ENCODE results near the gene PLPPR2. TPM values are rescaled to one million over a fixed set of nuclear protein-coding genes. Genes with fewer than 3 reads are reported as not detected.

PLPPR2 gene
- polyA plus RNA-seq, 2 of the 4 experiments (the other 2 are of a cell fraction) = 5.6 to 9.7 TPM

DNA sequence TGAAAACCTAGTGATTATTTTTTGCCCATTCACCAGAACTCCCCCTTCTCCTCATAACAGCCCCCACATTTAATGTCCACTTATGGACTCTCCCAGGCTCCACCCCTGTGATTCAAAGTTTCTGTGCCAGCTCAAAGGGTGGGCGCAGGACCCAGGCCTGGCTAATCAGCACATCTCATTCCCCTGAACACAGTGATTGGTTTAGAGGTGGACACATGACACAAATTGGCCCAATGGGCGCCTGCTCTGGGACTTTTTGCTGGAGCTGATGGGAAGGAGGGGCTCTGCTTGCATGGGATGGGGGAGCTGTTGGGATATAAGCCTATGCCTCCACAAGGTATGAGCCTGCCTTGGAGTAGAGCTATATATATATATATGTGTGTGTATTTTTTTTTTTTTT, 35.1 kb downstream of the PLPPR2 start:
- WGBS (ENCODE audit: missing lambda C conversion rate) = 37% methylated on average over 2 of the region's 2 CpGs

GRCh38 chr19:11390933-11391680, 35.9 kb downstream of the PLPPR2 start:
- FAIRE-seq (no peak), DNase-seq (ENCODE audit: low read depth in 1 of 2, low spot score in 1 of 2) (peak in 1 of 2 experiments; percentile 13), ATAC-seq (no peak)
- Histone ChIP-seq H3K9me3 (peaks cover 3% of the 10 kb centered on the region; the same call in 1 of the 3 replicates), H3K27ac (no peak overlapping the region), H3K4me2 (no peak overlapping the region), H3K4me3 (no peak overlapping the region), H3K4me1 (no peaks in the 10 kb centered on the region)
- ChIA-PET CTCF (interaction anchor here (0.6 to 2.1 kb wide), 8 partner anchors 8 to 809 kb away, joined by 3 to 7 read pairs (median 3); partner anchors contain the start of gene ODAD3), POLR2A (no interaction called here)
- TF ChIP-seq RARB (CRISPR knock-in tag; IDR thresholded peaks at IDR 0.05) = no peak
- TF ChIP-seq TFCP2L1 (CRISPR knock-in tag; IDR thresholded peaks at IDR 0.05) = no peak
- TF ChIP-seq RAD21 (conservative IDR thresholded peaks at IDR 0.05 in 1 of 2, IDR thresholded peaks at IDR 0.05 in 1 of 2) = no peak
- no peak for TF ChIP-seq CTCF (IDR thresholded peaks at IDR 0.05)
- no peak for TF ChIP-seq CHD4 (IDR thresholded peaks at IDR 0.05; ENCODE audit: borderline replicate concordance)
- TF ChIP-seq FOSB (CRISPR knock-in tag; IDR thresholded peaks at IDR 0.05) = no peak
- no peak for TF ChIP-seq JUN (IDR thresholded peaks at IDR 0.05)
- TF ChIP-seq SREBF2 (IDR thresholded peaks at IDR 0.05) = no peak
- WGBS (ENCODE audit: missing lambda C conversion rate) = 39% methylated on average over 4 of the region's 4 CpGs

More for the DNA sequence above, 35.1 kb downstream of the PLPPR2 start:
- CTCF ChIA-PET = interaction anchor here (0.7 to 2.1 kb wide), 4 partner anchors 7 to 56 kb away, joined by 3 to 7 read pairs (median 4); no protein-coding TSS in a partner anchor
- TF ChIP-seq MAX (IDR thresholded peaks at IDR 0.05) (no peak), NR3C1 (IDR thresholded peaks at IDR 0.05) (no peak), RAD21 (conservative IDR thresholded peaks at IDR 0.05 in 1 of 2, IDR thresholded peaks at IDR 0.05 in 1 of 2) (no peak), ZNF302 (CRISPR knock-in tag; IDR thresholded peaks at IDR 0.05) (no peak), HMGXB4 (CRISPR knock-in tag; IDR thresholded peaks at IDR 0.05; ENCODE audit: borderline replicate concordance) (no peak), CHD4 (IDR thresholded peaks at IDR 0.05; ENCODE audit: borderline replicate concordance) (no peak), EHMT2 (IDR thresholded peaks at IDR 0.05; ENCODE audit: low read depth) (no peak), HOXB5 (CRISPR knock-in tag; IDR thresholded peaks at IDR 0.05) (no peak), CEBPB (IDR thresholded peaks at IDR 0.05) (no peak)
- FAIRE-seq = no peak
- no peak for DNase-seq (ENCODE audit: low read depth in 1 of 2, low spot score in 1 of 2)
- ATAC-seq = no peak
- H3K4me3 ChIP-seq = no peak overlapping the region
- H3K4me2 ChIP-seq = no peak overlapping the region
- POLR2A ChIA-PET = no interaction called here
- no peaks in the 10 kb centered on the region for H3K4me1 ChIP-seq
- H3K27ac ChIP-seq = no peak overlapping the region
- H3K9me3 ChIP-seq = peaks cover 3% of the 10 kb centered on the region; the same call in 1 of the 3 replicates

DNA sequence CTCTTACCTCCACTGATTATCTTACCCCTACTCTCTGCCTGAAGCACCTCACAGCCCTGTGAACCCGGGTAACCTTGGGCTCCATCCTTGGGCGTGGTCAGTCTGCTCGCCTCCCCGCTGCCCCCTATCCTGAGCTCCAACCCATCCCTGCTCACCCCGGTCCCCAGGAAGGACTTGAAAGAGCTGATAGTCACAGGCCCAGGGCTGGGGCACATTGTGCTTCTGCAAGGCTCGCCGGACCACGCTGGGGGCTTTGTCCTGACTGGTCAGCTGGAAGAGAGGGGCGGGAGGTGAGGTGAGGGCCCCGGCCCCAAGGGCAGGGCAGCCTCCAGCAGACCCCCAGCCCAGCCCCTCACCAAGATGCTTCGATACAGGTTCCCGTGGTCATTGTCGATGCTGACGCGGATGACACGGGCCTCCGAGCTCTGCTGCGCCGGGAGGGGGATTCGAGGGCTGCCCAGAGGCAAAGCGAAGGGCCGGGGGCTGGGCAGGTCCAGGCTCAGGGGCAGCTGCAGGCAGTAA, 41.9 kb downstream of the PLPPR2 start:
- ATAC-seq (no peak), DNase-seq (ENCODE audit: low read depth in 1 of 2, low spot score in 1 of 2) (no peak), FAIRE-seq (no peak)
- H3K27ac ChIP-seq = no peak overlapping the region
- H3K4me1 ChIP-seq = no peaks in the 10 kb centered on the region
- H3K9me3 ChIP-seq = no peaks in the 10 kb centered on the region
- no peak overlapping the region for H3K4me3 ChIP-seq
- TF ChIP-seq MAFK (IDR thresholded peaks at IDR 0.05; ENCODE audit: partially characterized antibody) = no peak
- H3K4me2 ChIP-seq = no peak overlapping the region
- ChIA-PET CTCF (interaction anchor here (1.0 kb wide), 2 partner anchors 9 to 14 kb away, joined by 3 read pairs; no protein-coding TSS in a partner anchor), POLR2A (no interaction called here)
- WGBS (ENCODE audit: missing lambda C conversion rate) = 77% methylated on average over 13 of the region's 22 CpGs
